ENCODE data around the gene FOXO6. TPM values are rescaled to one million over a fixed set of nuclear protein-coding genes. Genes with fewer than 3 reads are reported as not detected.

The FOXO6 gene
- total RNA-seq (2014; rRNA removed; shearing (Covaris generic)), result 0.05 TPM in 1 of 2 replicates, not detected in the other

GRCh38 chr1:41360786-41361494, at the start of gene FOXO6:
Gene FOXO6 (plus strand): TSS chr1:41361434.
- H3K27ac ChIP-seq, result no peak within 1 kb of the TSS
- H3K27me3 ChIP-seq (replicated peaks), result peaks cover 23% of the 10 kb centered on the region
- DNase-seq (ENCODE audit: low read depth in 1 of 2, low spot score in 2 of 2), result peak; percentile 98 to 99
- peaks cover 24% of the 10 kb centered on the region for H3K4me1 ChIP-seq (replicated peaks)
- H3K36me3 ChIP-seq, result 0 out of 2 replicates have a peak, but pooled peaks cover 2% of the 10 kb centered on the region
- peak within 1 kb of the TSS; percentile 55 for H3K4me3 ChIP-seq
- H3K9me3 ChIP-seq (replicated peaks), result peaks cover 6% of the 10 kb centered on the region; the same call in 1 of the 2 replicates

GRCh38 chr1:41312991-41313645, 48.1 kb upstream of the FOXO6 start:
- H3K9me3 ChIP-seq (replicated peaks), result no peaks in the 10 kb centered on the region
- H3K4me1 ChIP-seq (replicated peaks), result peaks cover 10% of the 10 kb centered on the region; the same call in 1 of the 2 replicates
- no peaks in the 10 kb centered on the region for H3K36me3 ChIP-seq
- no peak overlapping the region for H3K27ac ChIP-seq
- H3K27me3 ChIP-seq (replicated peaks), result no peaks in the 10 kb centered on the region
- no peak for DNase-seq (ENCODE audit: low read depth in 1 of 2, low spot score in 2 of 2)
- no peak overlapping the region for H3K4me3 ChIP-seq

GRCh38 chr1:41313661-41314131, 47.5 kb upstream of the FOXO6 start:
- no peak for DNase-seq (ENCODE audit: low read depth in 1 of 2, low spot score in 2 of 2)
- Histone ChIP-seq H3K9me3 (replicated peaks) (no peaks in the 10 kb centered on the region), H3K27me3 (replicated peaks) (no peaks in the 10 kb centered on the region), H3K4me3 (no peak overlapping the region), H3K36me3 (no peaks in the 10 kb centered on the region), H3K27ac (no peak overlapping the region), H3K4me1 (replicated peaks) (peaks cover 10% of the 10 kb centered on the region; the same call in 1 of the 2 replicates)

GRCh38 chr1:41314376-41315145, 46.7 kb upstream of the FOXO6 start:
- no peak overlapping the region for H3K27ac ChIP-seq
- H3K36me3 ChIP-seq, result no peaks in the 10 kb centered on the region
- no peak for DNase-seq (ENCODE audit: low read depth in 1 of 2, low spot score in 2 of 2)
- H3K4me1 ChIP-seq (replicated peaks), result peaks cover 10% of the 10 kb centered on the region; the same call in 1 of the 2 replicates
- H3K27me3 ChIP-seq (replicated peaks), result no peaks in the 10 kb centered on the region
- no peaks in the 10 kb centered on the region for H3K9me3 ChIP-seq (replicated peaks)
- H3K4me3 ChIP-seq, result no peak overlapping the region

GRCh38 chr1:41315146-41315822, 46.0 kb upstream of the FOXO6 start:
- Histone ChIP-seq H3K9me3 (replicated peaks) (no peaks in the 10 kb centered on the region), H3K4me1 (replicated peaks) (peaks cover 10% of the 10 kb centered on the region; the same call in 1 of the 2 replicates), H3K4me3 (no peak overlapping the region), H3K36me3 (no peaks in the 10 kb centered on the region), H3K27ac (no peak overlapping the region), H3K27me3 (replicated peaks) (no peaks in the 10 kb centered on the region)
- DNase-seq (ENCODE audit: low read depth in 1 of 2, low spot score in 2 of 2), result no peak

GRCh38 chr1:41315871-41316270, 45.4 kb upstream of the FOXO6 start:
- no peaks in the 10 kb centered on the region for H3K36me3 ChIP-seq
- H3K4me3 ChIP-seq, result no peak overlapping the region
- no peak for DNase-seq (ENCODE audit: low read depth in 1 of 2, low spot score in 2 of 2)
- peaks cover 10% of the 10 kb centered on the region; the same call in 1 of the 2 replicates for H3K4me1 ChIP-seq (replicated peaks)
- no peak overlapping the region for H3K27ac ChIP-seq
- H3K27me3 ChIP-seq (replicated peaks), result no peaks in the 10 kb centered on the region
- no peaks in the 10 kb centered on the region for H3K9me3 ChIP-seq (replicated peaks)

- Histone ChIP-seq H3K27me3 (replicated peaks) (no peaks in the 10 kb centered on the region), H3K4me3 (no peak overlapping the region), H3K9me3 (replicated peaks) (no peaks in the 10 kb centered on the region), H3K4me1 (replicated peaks) (peaks cover 10% of the 10 kb centered on the region; the same call in 1 of the 2 replicates), H3K27ac (no peak overlapping the region), H3K36me3 (no peaks in the 10 kb centered on the region)
- no peak for DNase-seq (ENCODE audit: low read depth in 1 of 2, low spot score in 2 of 2)
These were observed 43.9 kb upstream of the FOXO6 start for GRCh38 chr1:41317361-41317760.

- DNase-seq (ENCODE audit: low read depth in 1 of 2, low spot score in 2 of 2), result no peak
- no peaks in the 10 kb centered on the region for H3K36me3 ChIP-seq
- H3K9me3 ChIP-seq (replicated peaks), result no peaks in the 10 kb centered on the region
- H3K4me3 ChIP-seq, result no peak overlapping the region
- peaks cover 10% of the 10 kb centered on the region; the same call in 1 of the 2 replicates for H3K4me1 ChIP-seq (replicated peaks)
- no peak overlapping the region for H3K27ac ChIP-seq
- H3K27me3 ChIP-seq (replicated peaks), result no peaks in the 10 kb centered on the region
These were observed 43.1 kb upstream of the FOXO6 start for GRCh38 chr1:41318135-41318534.

GRCh38 chr1:41319106-41319755, 42.0 kb upstream of the FOXO6 start:
- no peaks in the 10 kb centered on the region for H3K36me3 ChIP-seq
- H3K9me3 ChIP-seq (replicated peaks), result no peaks in the 10 kb centered on the region
- H3K27me3 ChIP-seq (replicated peaks), result no peaks in the 10 kb centered on the region
- H3K27ac ChIP-seq, result no peak overlapping the region
- H3K4me1 ChIP-seq (replicated peaks), result peaks cover 10% of the 10 kb centered on the region; the same call in 1 of the 2 replicates
- H3K4me3 ChIP-seq, result no peak overlapping the region
- DNase-seq (ENCODE audit: low read depth in 1 of 2, low spot score in 2 of 2), result no peak

- no peak overlapping the region for H3K27ac ChIP-seq
- no peaks in the 10 kb centered on the region for H3K27me3 ChIP-seq (replicated peaks)
- no peaks in the 10 kb centered on the region for H3K36me3 ChIP-seq
- H3K9me3 ChIP-seq (replicated peaks), result no peaks in the 10 kb centered on the region
- no peak for DNase-seq (ENCODE audit: low read depth in 1 of 2, low spot score in 2 of 2)
- H3K4me3 ChIP-seq, result no peak overlapping the region
- H3K4me1 ChIP-seq (replicated peaks), result peaks cover 10% of the 10 kb centered on the region; the same call in 1 of the 2 replicates
These were observed 41.2 kb upstream of the FOXO6 start for GRCh38 chr1:41319807-41320711.

- no peaks in the 10 kb centered on the region for H3K36me3 ChIP-seq
- H3K4me3 ChIP-seq, result no peak overlapping the region
- DNase-seq (ENCODE audit: low read depth in 1 of 2, low spot score in 2 of 2), result no peak
- peaks cover 10% of the 10 kb centered on the region; the same call in 1 of the 2 replicates for H3K4me1 ChIP-seq (replicated peaks)
- no peak overlapping the region for H3K27ac ChIP-seq
- H3K27me3 ChIP-seq (replicated peaks), result no peaks in the 10 kb centered on the region
- no peaks in the 10 kb centered on the region for H3K9me3 ChIP-seq (replicated peaks)
These were observed 40.1 kb upstream of the FOXO6 start for GRCh38 chr1:41320895-41321676.

All from SJSA1 (cell line).